Adipocyte (in vitro differentiated cells): Measurements from ENCODE around the gene PRC1.

Experiments used
- DNase-seq: peaks from one replicate; pipeline ENCODE4 v3.0.0-alpha.2; 2015; ENCODE audit warnings: low read depth
- H3K27me3 ChIP-seq: replicated peaks from 2 replicates; pipeline ENCODE4 v1.7.0; 2013; ENCODE audit warnings: mild to moderate bottlenecking, low read length, moderate library complexity; ENCODE audit not compliant: control insufficient read depth, insufficient read depth
- H3K36me3 ChIP-seq: 2 replicates; pipeline ENCODE4 v1.7.0; 2013; ENCODE audit warnings: low read length, mild to moderate bottlenecking, moderate library complexity; ENCODE audit not compliant: control insufficient read depth, insufficient read depth, severe bottlenecking
- H3K4me1 ChIP-seq: 2 replicates; pipeline ENCODE4 v1.7.0; 2013; ENCODE audit warnings: mild to moderate bottlenecking, low read length, moderate library complexity; ENCODE audit not compliant: control insufficient read depth, insufficient read depth
- H3K4me3 ChIP-seq: 2 replicates; pipeline ENCODE4 v1.7.0; 2013; ENCODE audit warnings: mild to moderate bottlenecking, low read length, moderate library complexity
- H3K9ac ChIP-seq: 2 replicates; pipeline ENCODE4 v1.7.0; 2013; ENCODE audit warnings: mild to moderate bottlenecking, low read length, moderate library complexity
- H3K9me3 ChIP-seq: 2 replicates; pipeline ENCODE4 v1.7.0; 2013; ENCODE audit warnings: mild to moderate bottlenecking, low read length, moderate library complexity; ENCODE audit not compliant: control insufficient read depth

PRC1 gene

DNA sequence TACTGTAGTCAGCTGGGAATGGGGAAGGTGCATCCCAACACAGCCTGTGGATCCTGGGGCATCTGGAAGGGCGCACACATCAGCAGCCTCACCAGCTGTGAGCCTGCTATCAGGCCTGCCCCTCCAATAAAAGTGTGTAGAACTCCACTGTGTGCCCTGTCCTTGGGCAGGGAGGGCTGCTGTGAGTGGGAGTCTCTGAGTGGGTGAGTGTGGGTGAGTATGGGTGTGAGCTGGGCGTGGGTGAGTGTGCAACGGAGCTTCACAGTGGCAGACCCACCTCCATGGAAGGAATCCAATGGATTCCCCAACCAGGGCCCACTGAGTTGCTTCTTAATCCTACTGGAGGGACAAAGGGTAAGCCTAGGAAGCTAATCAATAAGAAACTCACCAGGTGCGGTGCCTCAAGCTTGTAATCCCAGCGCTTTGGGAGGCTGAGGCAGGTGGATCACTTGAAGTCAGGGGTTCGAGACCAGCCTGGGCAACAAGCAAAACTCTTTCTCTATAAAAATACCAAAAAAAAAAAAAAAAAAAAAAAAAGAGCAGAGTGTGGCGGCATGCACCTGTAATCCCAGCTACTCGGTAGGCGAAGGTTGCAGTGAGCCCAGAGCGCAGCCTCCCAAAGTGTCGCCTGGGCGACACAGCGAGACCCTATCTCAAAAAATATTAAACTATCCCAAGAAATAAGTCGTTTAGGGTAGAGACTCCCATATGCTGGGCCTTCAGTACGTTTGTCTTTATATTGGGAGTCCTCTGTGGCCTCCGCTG is 40.2 kb downstream of the PRC1 start:
- Histone ChIP-seq H3K9ac (peak overlapping the region; percentile 92), H3K4me3 (peak overlapping the region; percentile 93), H3K27me3 (no peaks in the 10 kb centered on the region), H3K9me3 (no peaks in the 10 kb centered on the region), H3K4me1 (peaks cover 16% of the 10 kb centered on the region), H3K36me3 (peaks cover 48% of the 10 kb centered on the region)
- DNase-seq = no peak

DNA sequence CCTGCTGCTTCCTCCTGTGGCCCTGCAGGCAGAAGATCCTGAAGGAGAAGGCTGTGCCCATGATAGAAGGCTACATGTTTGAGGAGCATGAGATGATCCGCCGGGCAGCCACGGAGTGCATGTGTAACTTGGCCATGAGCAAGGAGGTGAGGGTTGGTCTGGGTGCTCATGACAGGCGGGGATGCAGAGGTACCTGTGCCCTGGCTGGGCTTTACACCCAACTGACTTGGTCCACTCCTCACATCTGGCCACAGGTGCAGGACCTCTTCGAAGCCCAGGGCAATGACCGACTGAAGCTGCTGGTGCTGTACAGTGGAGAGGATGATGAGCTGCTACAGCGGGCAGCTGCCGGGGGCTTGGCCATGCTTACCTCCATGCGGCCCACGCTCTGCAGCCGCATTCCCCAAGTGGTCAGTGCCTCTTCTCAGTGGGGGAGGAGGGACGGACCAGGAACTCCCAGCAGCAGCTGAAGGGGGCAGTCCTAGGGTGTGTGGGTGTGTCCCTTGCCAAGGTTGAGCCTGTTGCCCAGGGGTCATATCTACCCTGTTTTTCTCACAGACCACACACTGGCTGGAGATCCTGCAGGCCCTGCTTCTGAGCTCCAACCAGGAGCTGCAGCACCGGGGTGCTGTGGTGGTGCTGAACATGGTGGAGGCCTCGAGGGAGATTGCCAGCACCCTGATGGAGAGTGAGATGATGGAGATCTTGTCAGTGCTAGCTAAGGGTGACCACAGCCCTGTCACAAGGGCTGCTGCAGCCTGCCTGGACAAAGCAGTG is 41.2 kb downstream of the PRC1 start:
- Histone ChIP-seq H3K9ac (no peak overlapping the region), H3K4me1 (peaks cover 16% of the 10 kb centered on the region), H3K27me3 (no peaks in the 10 kb centered on the region), H3K4me3 (no peak overlapping the region), H3K9me3 (no peaks in the 10 kb centered on the region), H3K36me3 (peaks cover 54% of the 10 kb centered on the region)
- DNase-seq = no peak

DNA sequence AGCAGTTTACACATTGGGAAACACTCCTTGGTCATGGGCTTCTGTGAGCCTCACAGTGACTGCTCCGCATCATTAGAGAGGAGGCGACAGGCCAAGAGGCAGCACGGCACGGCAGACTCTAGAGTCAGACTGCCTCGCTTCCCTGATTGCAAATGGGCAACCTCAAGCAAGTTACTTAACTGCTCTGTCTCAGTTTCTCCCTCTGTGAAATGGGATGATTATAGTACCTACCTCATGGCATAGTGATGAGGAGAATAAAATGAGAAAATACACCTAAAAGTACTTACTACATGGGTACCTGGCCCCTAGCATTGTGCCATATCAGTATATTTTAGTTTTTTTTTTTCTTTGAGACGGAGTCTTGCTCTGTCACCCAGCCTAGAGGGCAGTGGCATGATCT is 43.7 kb downstream of the PRC1 start:
- Histone ChIP-seq H3K4me1 (no peaks in the 10 kb centered on the region), H3K27me3 (no peaks in the 10 kb centered on the region), H3K36me3 (peaks cover 76% of the 10 kb centered on the region), H3K9ac (no peak overlapping the region), H3K9me3 (no peaks in the 10 kb centered on the region), H3K4me3 (no peak overlapping the region)
- no peak for DNase-seq

DNA sequence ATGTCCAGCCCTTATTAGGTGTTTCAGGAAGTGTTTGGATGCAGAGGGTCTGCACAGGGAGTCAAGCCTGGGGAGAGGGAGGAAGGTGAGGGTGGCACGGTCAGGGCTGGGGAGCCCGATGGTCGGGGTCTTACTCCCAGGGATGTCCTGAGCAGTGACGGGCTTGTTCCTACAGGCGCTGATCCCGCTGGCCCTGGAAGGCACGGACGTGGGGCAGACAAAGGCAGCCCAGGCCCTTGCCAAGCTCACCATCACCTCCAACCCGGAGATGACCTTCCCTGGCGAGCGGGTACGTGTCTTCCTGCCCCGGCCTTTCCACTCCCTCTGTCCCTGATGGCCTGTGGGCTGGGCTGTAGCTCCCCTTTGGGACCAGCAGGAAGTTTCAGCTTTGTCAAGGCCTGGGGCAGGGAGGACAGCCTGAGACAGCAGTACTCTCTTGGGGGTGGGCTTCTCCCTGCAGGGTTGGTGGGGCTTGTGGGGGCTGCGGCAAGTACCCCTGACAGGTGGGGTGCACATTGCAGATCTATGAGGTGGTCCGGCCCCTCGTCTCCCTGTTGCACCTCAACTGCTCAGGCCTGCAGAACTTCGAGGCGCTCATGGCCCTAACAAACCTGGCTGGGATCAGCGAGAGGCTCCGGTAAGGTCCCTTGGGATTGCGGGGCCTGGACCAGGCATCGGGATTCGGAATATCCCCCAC is 44.2 kb downstream of the PRC1 start:
- H3K4me1 ChIP-seq = no peaks in the 10 kb centered on the region
- H3K4me3 ChIP-seq = no peak overlapping the region
- H3K9me3 ChIP-seq = no peaks in the 10 kb centered on the region
- DNase-seq = no peak
- no peaks in the 10 kb centered on the region for H3K27me3 ChIP-seq
- H3K36me3 ChIP-seq = peaks cover 79% of the 10 kb centered on the region
- no peak overlapping the region for H3K9ac ChIP-seq

DNA sequence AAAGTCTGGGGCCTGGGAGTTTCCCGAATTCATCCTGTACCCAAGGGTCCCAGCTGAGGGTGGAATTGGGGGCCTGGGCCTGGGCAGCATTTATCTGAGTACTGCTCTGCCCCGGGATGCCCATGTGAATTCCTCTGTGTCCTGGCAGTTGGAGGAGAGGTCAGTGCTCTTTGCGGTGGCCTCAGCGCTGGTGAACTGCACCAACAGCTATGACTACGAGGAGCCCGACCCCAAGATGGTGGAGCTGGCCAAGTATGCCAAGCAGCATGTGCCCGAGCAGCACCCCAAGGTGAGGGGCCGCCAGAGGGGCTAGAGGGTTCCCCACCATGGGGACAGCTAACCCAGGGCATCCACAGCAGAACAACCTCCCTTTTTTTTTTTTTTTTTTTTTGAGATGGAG is 45.8 kb downstream of the PRC1 start:
- Histone ChIP-seq H3K4me3 (no peak overlapping the region), H3K9me3 (no peaks in the 10 kb centered on the region), H3K4me1 (no peaks in the 10 kb centered on the region), H3K27me3 (no peaks in the 10 kb centered on the region), H3K9ac (no peak overlapping the region), H3K36me3 (peaks cover 91% of the 10 kb centered on the region)
- DNase-seq = no peak

DNA sequence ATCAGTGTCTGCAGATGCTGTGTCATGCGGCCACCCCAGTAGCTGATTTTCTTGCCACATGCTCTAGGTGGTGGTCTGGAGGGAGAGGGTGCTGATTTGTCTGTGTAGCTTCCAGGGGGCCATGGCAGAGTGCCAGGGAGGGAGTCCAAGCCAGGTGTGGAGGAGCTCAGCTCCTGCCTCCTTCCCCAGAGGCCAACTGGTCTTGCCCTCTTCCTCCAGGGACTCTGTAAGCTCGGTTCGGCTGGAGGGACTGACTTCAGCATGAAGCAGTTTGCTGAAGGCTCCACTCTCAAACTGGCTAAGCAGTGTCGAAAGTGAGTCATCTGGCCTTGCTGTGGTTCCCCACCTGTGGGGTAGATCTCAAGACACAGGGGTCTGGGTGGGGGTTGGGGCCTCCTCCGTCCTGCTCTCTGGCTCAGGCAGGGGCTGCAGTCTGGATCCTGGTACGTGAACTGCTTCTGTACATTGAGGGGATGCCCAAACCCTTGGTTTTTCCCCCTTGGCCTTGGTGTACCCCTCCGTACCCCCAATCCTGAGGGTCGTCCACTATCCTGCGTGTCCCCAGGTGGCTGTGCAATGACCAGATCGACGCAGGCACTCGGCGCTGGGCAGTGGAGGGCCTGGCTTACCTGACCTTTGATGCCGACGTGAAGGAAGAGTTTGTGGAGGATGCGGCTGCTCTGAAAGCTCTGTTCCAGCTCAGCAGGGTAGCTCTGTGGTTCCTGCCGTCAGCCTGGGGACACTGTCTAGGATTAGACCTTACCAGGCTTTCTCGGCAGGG is 46.6 kb downstream of the PRC1 start:
- H3K4me3 ChIP-seq = no peak overlapping the region

DNA sequence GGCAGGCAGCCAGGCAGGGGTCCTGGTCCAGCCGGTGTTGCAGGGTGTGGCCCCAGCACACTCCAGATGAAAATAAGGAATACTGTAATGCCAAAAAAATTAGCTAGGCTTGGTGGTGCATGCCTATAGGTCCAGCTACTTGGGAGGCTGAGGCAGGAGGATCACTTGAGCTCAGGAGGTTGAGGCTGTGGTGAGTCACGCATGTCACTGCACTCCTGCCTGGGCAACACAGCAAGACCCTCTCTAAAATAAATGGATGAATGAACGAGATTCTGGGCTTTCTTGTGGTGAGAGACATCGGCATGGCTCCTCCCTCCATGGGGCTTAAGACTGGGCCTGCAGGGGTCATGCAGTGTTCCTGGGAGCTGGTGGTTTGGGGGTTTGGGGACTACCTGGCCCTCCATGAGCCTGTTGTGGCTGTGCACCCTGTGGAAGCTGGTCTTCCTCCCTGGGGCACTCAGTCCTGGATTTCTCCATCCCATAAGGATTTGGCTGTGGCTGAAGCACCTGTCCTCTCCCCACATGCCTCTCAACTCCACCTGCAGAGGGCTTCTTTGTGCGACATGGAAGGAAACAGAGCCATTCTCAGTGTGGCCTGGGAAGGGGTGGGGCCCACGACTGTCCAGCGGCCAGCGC is 47.3 kb downstream of the PRC1 start:
- peaks cover 91% of the 10 kb centered on the region for H3K36me3 ChIP-seq
- H3K27me3 ChIP-seq = no peaks in the 10 kb centered on the region
- H3K4me1 ChIP-seq = no peaks in the 10 kb centered on the region
- no peaks in the 10 kb centered on the region for H3K9me3 ChIP-seq
- DNase-seq = no peak
- no peak overlapping the region for H3K4me3 ChIP-seq
- H3K9ac ChIP-seq = no peak overlapping the region

More for the DNA sequence above, 46.6 kb downstream of the PRC1 start:
- Histone ChIP-seq H3K27me3 (no peaks in the 10 kb centered on the region), H3K9me3 (no peaks in the 10 kb centered on the region), H3K9ac (no peak overlapping the region), H3K4me1 (no peaks in the 10 kb centered on the region), H3K36me3 (peaks cover 91% of the 10 kb centered on the region)
- no peak for DNase-seq

DNA sequence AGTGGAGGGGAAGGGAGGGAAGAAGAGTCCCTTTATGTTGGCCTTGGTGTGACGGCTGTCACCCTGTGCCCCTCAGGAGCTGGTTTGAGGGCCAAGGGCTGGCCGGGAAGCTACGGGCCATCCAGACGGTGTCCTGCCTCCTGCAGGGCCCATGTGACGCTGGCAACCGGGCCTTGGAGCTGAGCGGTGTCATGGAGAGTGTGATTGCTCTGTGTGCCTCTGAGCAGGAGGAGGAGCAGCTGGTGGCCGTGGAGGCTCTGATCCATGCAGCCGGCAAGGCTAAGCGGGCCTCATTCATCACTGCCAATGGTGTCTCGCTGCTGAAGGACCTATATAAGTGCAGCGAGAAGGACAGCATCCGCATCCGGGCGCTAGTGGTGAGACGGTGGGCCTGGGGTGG is 47.8 kb downstream of the PRC1 start:
- Histone ChIP-seq H3K9me3 (no peaks in the 10 kb centered on the region), H3K4me1 (no peaks in the 10 kb centered on the region), H3K9ac (no peak overlapping the region), H3K36me3 (peaks cover 89% of the 10 kb centered on the region), H3K4me3 (no peak overlapping the region), H3K27me3 (no peaks in the 10 kb centered on the region)
- no peak for DNase-seq

DNA sequence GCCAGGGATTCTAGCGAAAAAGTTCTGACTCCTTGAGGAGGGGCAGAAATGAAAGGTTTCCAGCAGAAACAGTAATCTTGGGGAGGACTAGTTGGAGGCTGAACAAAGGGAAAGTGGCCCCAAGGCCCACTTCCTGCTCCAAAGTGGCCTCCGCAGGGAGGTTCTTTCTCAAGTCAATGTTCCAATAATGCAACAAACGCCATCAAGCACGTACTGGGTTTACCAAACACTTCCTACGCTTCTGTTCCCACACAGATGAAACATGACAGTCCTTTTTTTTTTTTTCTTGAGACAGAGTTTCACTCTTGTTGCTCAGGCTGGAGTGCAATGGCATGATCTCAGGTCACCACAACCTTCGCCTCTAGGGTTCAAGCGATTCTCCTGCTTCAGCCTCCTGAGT is 49.2 kb downstream of the PRC1 start:
- H3K9ac ChIP-seq = no peak overlapping the region
- peaks cover 89% of the 10 kb centered on the region for H3K36me3 ChIP-seq
- no peaks in the 10 kb centered on the region for H3K27me3 ChIP-seq

DNA sequence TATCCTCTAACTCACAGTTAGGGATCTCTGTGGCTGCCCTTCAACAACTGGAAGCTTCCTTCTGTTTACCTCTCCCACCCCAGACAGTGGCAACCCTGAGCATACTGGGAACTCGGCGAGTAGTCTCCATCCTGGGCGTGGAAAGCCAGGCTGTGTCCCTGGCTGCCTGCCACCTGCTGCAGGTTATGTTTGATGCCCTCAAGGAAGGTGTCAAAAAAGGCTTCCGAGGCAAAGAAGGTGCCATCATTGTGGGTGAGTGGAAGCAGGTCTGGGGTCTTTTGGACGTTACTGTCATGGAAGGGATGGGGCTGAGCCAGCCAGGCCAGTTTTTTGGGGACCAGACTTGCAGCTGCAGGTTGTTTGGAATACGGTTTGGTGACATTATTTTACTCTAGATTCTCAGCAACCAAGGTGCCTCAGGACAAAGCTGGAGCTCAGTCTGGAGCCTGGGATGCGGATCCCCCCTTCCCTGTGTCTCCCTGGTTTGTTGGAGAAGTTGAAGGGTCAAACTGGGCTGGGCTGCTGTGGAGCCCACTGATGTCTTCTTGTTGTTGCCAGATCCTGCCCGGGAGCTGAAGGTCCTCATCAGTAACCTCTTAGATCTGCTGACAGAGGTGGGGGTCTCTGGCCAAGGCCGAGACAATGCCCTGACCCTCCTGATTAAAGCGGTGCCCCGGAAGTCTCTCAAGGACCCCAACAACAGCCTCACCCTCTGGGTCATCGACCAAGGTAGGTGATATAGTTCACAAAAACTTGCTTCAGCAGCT is 51.8 kb downstream of the PRC1 start:
- peaks cover 81% of the 10 kb centered on the region for H3K36me3 ChIP-seq
- no peaks in the 10 kb centered on the region for H3K9me3 ChIP-seq
- H3K4me1 ChIP-seq = no peaks in the 10 kb centered on the region
- no peak overlapping the region for H3K4me3 ChIP-seq
- no peak for DNase-seq
- no peak overlapping the region for H3K9ac ChIP-seq
- no peaks in the 10 kb centered on the region for H3K27me3 ChIP-seq

More for the DNA sequence above, 49.2 kb downstream of the PRC1 start:
- Histone ChIP-seq H3K4me1 (no peaks in the 10 kb centered on the region), H3K4me3 (no peak overlapping the region), H3K9me3 (no peaks in the 10 kb centered on the region)
- no peak for DNase-seq
